ENCODE measurements around the gene TSPEAR. TPM values are rescaled to one million over a fixed set of nuclear protein-coding genes. Genes with fewer than 3 reads are reported as not detected.

TSPEAR gene
- total and polyA plus RNA-seq, 9 of the 15 experiments (the other 6 are each of a cell fraction or from before 2014, with no cell fraction given): not detected

DNA sequence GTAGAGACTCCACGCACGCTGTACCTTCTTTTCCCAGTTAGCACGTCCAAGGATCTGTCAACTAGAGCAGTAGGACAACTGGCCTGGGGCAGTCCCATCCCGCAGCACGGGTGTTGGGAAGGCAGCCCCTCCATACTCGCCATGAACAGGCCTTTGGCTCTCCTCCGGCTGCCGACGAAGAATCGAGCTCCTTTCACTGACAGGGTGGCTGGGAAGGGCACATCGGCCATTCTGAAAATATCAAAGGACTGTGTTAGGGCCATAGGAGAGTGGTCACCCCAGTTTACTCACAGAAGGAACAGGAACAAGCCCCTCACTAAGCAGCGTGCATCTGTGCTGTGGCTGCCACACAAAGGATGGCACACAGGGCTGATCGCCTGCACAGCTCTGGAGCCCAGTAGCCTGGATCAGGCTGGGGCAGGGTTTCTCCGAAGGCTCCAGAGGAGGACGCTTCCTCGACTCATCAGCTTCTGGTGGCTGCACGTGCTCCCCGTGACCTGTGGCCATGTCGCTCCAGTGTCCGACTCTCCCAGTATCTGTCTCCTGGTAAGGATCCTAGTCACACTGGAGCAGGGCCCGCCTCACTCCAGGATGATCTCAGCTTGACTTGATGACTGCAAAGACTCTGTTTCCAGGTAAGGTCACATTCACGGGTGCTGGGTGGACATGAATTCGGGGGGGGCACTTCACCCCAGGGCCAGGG is 180.3 kb downstream of the TSPEAR start (continued):
- TF ChIP-seq, protein P1, sequence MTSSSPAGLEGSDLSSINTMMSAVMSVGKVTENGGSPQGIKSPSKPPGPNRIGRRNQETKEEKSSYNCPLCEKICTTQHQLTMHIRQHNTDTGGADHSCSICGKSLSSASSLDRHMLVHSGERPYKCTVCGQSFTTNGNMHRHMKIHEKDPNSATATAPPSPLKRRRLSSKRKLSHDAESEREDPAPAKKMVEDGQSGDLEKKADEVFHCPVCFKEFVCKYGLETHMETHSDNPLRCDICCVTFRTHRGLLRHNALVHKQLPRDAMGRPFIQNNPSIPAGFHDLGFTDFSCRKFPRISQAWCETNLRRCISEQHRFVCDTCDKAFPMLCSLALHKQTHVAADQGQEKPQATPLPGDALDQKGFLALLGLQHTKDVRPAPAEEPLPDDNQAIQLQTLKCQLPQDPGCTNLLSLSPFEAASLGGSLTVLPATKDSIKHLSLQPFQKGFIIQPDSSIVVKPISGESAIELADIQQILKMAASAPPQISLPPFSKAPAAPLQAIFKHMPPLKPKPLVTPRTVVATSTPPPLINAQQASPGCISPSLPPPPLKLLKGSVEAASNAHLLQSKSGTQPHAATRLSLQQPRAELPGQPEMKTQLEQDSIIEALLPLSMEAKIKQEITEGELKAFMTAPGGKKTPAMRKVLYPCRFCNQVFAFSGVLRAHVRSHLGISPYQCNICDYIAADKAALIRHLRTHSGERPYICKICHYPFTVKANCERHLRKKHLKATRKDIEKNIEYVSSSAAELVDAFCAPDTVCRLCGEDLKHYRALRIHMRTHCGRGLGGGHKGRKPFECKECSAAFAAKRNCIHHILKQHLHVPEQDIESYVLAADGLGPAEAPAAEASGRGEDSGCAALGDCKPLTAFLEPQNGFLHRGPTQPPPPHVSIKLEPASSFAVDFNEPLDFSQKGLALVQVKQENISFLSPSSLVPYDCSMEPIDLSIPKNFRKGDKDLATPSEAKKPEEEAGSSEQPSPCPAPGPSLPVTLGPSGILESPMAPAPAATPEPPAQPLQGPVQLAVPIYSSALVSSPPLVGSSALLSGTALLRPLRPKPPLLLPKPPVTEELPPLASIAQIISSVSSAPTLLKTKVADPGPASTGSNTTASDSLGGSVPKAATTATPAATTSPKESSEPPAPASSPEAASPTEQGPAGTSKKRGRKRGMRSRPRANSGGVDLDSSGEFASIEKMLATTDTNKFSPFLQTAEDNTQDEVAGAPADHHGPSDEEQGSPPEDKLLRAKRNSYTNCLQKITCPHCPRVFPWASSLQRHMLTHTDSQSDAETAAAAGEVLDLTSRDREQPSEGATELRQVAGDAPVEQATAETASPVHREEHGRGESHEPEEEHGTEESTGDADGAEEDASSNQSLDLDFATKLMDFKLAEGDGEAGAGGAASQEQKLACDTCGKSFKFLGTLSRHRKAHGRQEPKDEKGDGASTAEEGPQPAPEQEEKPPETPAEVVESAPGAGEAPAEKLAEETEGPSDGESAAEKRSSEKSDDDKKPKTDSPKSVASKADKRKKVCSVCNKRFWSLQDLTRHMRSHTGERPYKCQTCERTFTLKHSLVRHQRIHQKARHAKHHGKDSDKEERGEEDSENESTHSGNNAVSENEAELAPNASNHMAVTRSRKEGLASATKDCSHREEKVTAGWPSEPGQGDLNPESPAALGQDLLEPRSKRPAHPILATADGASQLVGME (CRISPR knock-in tag; IDR thresholded peaks at IDR 0.05): no peak
- TF ChIP-seq FOXJ3 (CRISPR knock-in tag; IDR thresholded peaks at IDR 0.05) (no peak), ZNF354B (CRISPR knock-in tag; IDR thresholded peaks at IDR 0.05) (no peak), ZNF717 (CRISPR knock-in tag; IDR thresholded peaks at IDR 0.05) (no peak), CXXC5 (CRISPR knock-in tag; IDR thresholded peaks at IDR 0.05) (no peak)
- TF ChIP-seq, protein P2, sequence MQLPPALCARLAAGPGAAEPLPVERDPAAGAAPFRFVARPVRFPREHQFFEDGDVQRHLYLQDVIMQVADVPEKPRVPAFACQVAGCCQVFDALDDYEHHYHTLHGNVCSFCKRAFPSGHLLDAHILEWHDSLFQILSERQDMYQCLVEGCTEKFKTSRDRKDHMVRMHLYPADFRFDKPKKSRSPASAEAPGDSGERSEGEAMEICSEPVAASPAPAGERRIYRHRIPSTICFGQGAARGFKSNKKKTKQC (CRISPR knock-in tag; IDR thresholded peaks at IDR 0.05): no peak
